HG03558 (cell line): Measurements from ENCODE around the gene ARL3.
A peak's percentile ranks its signal among the peaks of the same experiment; 100 is the strongest.
"Not testable (repeated sequence)": the region's sequence is repeated elsewhere in the genome, so short reads cannot be mapped to it uniquely, and the experiment has no call there.

Experiments used
- ATAC-seq: cut with Tn5 transposase; IDR thresholded peaks from one replicate; pipeline ENCODE4 v1.9.1; 2021; ENCODE audit warnings: moderate number of reproducible peaks; ENCODE audit not compliant: unreplicated experiment; ENCODE audit errors: extremely low read depth

ARL3 gene

GRCh38 chr10:102713814-102714620 is at the start of gene ARL3:
TSS of gene ARL3 (minus strand) at chr10:102714397. CDS start at chr10:102714275, 122 bp downstream.
- ATAC-seq, result peak; percentile 48

- ATAC-seq, result no peak
Observed at GRCh38 chr10:102763037-102763607, 48.9 kb upstream of the ARL3 start.

- no peak for ATAC-seq
Observed at GRCh38 chr10:102762401-102763015, 48.3 kb upstream of the ARL3 start.

GRCh38 chr10:102761981-102762380 is 47.8 kb upstream of the ARL3 start:
- ATAC-seq, result no peak

- no peak for ATAC-seq
Observed at GRCh38 chr10:102759497-102760210, 45.5 kb upstream of the ARL3 start.

- ATAC-seq, result not testable (repeated sequence)
Observed at GRCh38 chr10:102758933-102759262, 44.7 kb upstream of the ARL3 start.

- no peak for ATAC-seq
Observed at GRCh38 chr10:102758240-102758932, 44.2 kb upstream of the ARL3 start.

GRCh38 chr10:102757323-102757722 is 43.1 kb upstream of the ARL3 start:
- no peak for ATAC-seq

GRCh38 chr10:102753718-102754117 is 39.5 kb upstream of the ARL3 start:
- no peak for ATAC-seq

- ATAC-seq, result no peak
Observed at GRCh38 chr10:102752934-102753664, 38.9 kb upstream of the ARL3 start.

GRCh38 chr10:102752266-102752930 is 38.2 kb upstream of the ARL3 start:
- no peak for ATAC-seq

- ATAC-seq, result no peak
Observed at GRCh38 chr10:102745157-102745556, 31.0 kb upstream of the ARL3 start.

GRCh38 chr10:102744374-102745051 is 30.3 kb upstream of the ARL3 start:
- ATAC-seq, result no peak

GRCh38 chr10:102743588-102744373 is 29.6 kb upstream of the ARL3 start, which contains the start of gene WBP1L:
TSS of gene WBP1L (plus strand) at chr10:102743948. CDS start at chr10:102744054, 106 bp downstream.
- peak; percentile 94 for ATAC-seq

- no peak for ATAC-seq
Observed at GRCh38 chr10:102743078-102743587, 28.9 kb upstream of the ARL3 start.

GRCh38 chr10:102742313-102742712 is 28.1 kb upstream of the ARL3 start:
- not testable (repeated sequence) for ATAC-seq

- no peak for ATAC-seq
Observed at GRCh38 chr10:102741726-102742237, 27.6 kb upstream of the ARL3 start.
